Measurements from ENCODE around the gene CLEC1B.

CLEC1B gene

DNA sequence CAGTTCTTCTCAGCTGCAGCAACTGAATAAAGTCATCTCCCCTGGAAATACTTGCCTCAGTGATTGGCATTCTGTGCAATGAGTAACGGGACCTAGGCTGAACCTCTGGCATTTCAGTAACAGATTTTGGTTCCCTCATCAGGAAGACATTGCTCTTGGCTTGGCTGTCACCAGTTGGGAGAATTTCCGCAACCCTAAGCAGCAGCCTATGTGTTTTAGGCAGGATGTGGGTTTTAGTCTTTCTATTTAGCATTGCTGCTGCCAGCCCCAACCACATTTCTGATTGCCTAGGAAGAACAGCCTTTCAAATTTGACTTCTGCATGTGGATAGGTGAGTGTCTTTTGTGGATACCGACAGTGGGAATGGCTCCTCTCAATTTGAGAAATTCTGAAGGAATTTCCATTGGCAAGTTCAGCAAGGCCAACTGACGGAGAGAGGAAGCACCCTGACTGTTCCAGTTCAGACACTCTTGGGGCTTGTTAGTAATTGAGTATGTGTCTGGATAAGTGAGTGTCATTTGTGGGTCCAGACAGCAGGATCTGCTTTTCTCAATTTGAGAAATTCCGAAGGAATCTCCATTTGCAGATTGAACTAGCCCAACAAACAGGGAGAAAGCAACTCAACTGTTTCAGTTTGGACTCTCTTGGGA lies 47.8 kb downstream of the CLEC1B start:
- no peak overlapping the region for H3K27ac ChIP-seq
- TF ChIP-seq, protein P1, sequence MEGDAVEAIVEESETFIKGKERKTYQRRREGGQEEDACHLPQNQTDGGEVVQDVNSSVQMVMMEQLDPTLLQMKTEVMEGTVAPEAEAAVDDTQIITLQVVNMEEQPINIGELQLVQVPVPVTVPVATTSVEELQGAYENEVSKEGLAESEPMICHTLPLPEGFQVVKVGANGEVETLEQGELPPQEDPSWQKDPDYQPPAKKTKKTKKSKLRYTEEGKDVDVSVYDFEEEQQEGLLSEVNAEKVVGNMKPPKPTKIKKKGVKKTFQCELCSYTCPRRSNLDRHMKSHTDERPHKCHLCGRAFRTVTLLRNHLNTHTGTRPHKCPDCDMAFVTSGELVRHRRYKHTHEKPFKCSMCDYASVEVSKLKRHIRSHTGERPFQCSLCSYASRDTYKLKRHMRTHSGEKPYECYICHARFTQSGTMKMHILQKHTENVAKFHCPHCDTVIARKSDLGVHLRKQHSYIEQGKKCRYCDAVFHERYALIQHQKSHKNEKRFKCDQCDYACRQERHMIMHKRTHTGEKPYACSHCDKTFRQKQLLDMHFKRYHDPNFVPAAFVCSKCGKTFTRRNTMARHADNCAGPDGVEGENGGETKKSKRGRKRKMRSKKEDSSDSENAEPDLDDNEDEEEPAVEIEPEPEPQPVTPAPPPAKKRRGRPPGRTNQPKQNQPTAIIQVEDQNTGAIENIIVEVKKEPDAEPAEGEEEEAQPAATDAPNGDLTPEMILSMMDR (conservative IDR thresholded peaks at IDR 0.05), result no peak
- no peak for TF ChIP-seq ZFX (IDR thresholded peaks at IDR 0.05)

DNA sequence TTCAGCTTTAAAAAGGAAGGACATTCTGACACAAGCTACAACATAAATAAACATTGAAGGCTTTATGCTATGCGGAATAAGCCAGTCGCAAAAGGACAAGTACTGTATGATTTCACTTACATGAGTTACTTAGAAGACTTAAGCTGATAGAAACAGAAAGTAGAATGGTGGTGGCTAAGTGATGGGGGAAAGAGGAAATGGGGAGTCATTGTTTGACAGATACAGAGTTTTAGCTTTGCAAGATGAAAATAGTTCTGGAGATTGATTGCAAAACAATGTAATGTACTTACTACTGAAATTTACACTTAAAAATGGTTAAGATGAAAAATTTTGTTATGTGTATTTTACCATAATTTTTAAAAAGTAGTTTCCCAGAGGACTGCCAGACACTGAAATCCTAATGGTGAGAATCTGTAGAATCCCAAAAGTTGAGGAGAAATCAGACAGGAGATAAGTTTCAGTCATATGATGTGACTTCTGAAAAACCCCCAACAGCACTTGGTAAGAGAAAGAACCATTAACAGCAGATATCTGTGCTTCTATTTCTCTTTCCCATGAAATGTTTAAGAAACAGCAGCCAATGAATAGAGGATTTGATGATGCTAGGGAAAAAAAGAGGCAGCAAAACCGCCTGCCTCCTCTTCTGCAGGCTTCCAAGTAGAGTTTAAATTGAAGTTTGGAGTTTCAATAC lies 50.2 kb downstream of the CLEC1B start:
- H3K27ac ChIP-seq, result no peak overlapping the region
- TF ChIP-seq, protein P1 (conservative IDR thresholded peaks at IDR 0.05), result no peak
- no peak for TF ChIP-seq ZFX (IDR thresholded peaks at IDR 0.05)

DNA sequence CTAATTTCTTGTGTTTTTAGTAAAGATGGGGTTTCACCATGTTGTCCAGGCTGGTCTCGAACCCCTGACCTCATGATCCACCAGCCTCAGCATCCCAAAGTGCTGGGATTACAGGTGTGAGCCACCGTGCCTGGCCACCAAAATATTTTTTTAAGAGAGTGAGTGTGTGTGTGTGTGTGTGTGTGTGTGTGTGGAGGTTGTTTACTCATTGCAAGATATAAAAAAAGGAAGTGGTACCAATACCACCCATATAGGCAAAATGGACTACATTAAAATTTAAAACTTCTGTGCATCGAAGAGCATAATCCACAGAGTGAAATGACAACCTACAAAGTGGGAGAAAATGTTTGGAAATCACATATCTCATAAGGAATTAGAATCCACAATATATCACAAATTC lies 51.2 kb downstream of the CLEC1B start:
- TF ChIP-seq, protein P1 (conservative IDR thresholded peaks at IDR 0.05), result no peak
- TF ChIP-seq ZFX (IDR thresholded peaks at IDR 0.05), result no peak

DNA sequence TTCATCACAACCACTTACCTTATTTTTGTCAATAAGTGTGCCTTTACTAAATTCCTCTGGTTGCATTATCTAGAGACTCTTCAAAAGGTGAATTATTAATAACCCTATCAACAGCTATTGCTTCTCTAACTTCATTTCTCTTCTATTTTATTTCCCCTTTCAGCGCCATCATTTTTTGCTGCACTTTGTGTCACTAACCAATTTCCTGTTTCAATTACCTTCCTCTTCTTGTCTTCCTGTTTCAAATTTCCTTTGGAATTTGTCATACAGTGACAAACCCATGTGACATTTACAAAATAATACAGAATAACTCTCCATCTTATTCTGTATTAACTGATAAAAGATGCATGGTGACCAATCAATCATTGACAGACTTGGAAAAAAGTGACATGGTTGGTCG lies 54.5 kb downstream of the CLEC1B start:
- TF ChIP-seq, protein P1 (conservative IDR thresholded peaks at IDR 0.05), result no peak
- TF ChIP-seq ZFX (IDR thresholded peaks at IDR 0.05), result no peak
- H3K27ac ChIP-seq, result no peak overlapping the region

More for the DNA sequence above, 51.2 kb downstream of the CLEC1B start:
- H3K27ac ChIP-seq, result no peak overlapping the region

DNA sequence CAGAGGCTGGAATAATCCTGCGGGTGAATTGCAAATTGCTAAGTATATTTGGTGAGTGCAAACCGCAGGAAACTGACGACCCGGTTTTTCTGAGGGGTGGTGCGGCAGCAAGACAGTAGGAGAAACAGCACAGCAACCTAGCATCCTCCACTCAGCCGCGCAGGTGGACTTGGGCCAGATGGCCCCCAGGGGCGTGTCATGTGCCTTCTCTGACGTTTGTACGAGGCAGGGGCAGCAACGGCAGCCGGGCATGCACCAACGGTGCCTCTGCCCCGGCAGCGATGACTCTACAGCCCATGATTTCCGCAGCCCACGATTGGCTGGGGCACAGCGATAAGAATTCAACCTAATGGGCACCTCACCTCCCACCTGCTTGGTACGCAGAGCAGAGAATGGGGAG lies 55.7 kb downstream of the CLEC1B start:
- no peak for TF ChIP-seq ZFX (IDR thresholded peaks at IDR 0.05)
- TF ChIP-seq, protein P1 (conservative IDR thresholded peaks at IDR 0.05), result no peak
- H3K27ac ChIP-seq, result no peak overlapping the region

Measured in C4-2B (cell line).